Hypothalamus (tissue), 51 donors: ENCODE results near the gene BBLN.

ENCODE experiments used
- DNase-seq, 51 donors: peaks; one replicate each; lab custom pipeline; 2025; lab: John Stamatoyannopoulos, UW

Gene BBLN

GRCh38 chr9:128143525-128144238 is 16.4 kb upstream of the BBLN start:
- DNase-seq: no peak

GRCh38 chr9:128144239-128145181 is 15.6 kb upstream of the BBLN start:
- no peak for DNase-seq

- no peak for DNase-seq
Measured at GRCh38 chr9:128145536-128145935, 14.5 kb upstream of the BBLN start.

- DNase-seq: no peak
Measured at GRCh38 chr9:128145951-128146351, 14.1 kb upstream of the BBLN start.

GRCh38 chr9:128146591-128147120 is 13.4 kb upstream of the BBLN start:
- DNase-seq: no peak

GRCh38 chr9:128148509-128149000 is 11.5 kb upstream of the BBLN start:
- DNase-seq: no peak

- DNase-seq: no peak
Measured at GRCh38 chr9:128149001-128149701, 10.9 kb upstream of the BBLN start, which contains the start of gene LCN2. Gene LCN2, plus strand, starts transcription at chr9:128149453. Its CDS starts 73 bp downstream, at chr9:128149526.

GRCh38 chr9:128149951-128150593 is 10.0 kb upstream of the BBLN start:
- DNase-seq: no peak

- DNase-seq: no peak
Measured at GRCh38 chr9:128150594-128151308, 9.3 kb upstream of the BBLN start.

- no peak for DNase-seq
Measured at GRCh38 chr9:128151309-128152132, 8.5 kb upstream of the BBLN start.

GRCh38 chr9:128152133-128153059 is 7.7 kb upstream of the BBLN start:
- DNase-seq: no peak

GRCh38 chr9:128153060-128153946 is 6.8 kb upstream of the BBLN start:
- DNase-seq: no peak

- no peak for DNase-seq
Measured at GRCh38 chr9:128153947-128154695, 5.9 kb upstream of the BBLN start.

- no peak for DNase-seq
Measured at GRCh38 chr9:128155736-128156500, 4.1 kb upstream of the BBLN start.

GRCh38 chr9:128159522-128159783 is 612 bp upstream of the BBLN start:
- DNase-seq: no peak
